ENCODE data around the gene CAND1. TPM values are rescaled to one million over a fixed set of nuclear protein-coding genes. Genes with fewer than 3 reads are reported as not detected.

The CAND1 gene
- total and polyA plus RNA-seq, 9 of the 15 experiments (the other 6 are each of a cell fraction or from before 2014, with no cell fraction given): 24.0 to 167 (median 77.5) TPM

DNA sequence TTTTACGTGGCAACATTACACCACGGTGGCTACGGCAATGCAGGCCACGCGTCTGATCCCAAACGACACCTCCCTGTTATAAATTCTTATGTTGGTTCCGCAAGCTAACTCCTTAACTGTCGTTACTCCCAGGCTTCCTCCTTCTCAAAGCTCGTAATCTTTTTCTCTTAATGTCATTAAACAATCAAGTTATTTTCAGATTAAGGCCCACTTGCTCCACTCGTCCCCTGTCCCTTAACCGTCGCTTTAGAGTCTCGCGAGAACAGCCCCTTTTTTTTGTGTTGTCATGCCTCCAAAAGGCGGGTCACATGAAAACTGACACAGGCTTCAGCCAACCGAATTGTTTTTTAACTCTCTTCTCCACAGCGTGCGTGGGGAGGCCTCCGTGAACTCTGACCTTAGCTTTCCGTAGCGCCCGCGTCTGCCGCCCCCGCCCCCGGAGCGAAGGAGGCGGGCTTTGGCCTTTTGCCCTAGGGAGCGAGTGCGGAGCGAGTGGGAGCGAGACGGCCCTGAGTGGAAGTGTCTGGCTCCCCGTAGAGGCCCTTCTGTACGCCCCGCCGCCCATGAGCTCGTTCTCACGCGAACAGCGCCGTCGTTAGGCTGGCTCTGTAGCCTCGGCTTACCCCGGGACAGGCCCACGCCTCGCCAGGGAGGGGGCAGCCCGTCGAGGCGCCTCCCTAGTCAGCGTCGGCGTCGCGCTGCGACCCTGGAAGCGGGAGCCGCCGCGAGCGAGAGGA lies at the start of gene CAND1 (continued):
- TF ChIP-seq NR3C1 (CRISPR knock-in tag; IDR thresholded peaks at IDR 0.05) (no peak), PHF21A (IDR thresholded peaks at IDR 0.05; ENCODE audit: borderline replicate concordance, low read depth) (no peak), ZNF717 (CRISPR knock-in tag; IDR thresholded peaks at IDR 0.05) (no peak), BHLHE40 (IDR thresholded peaks at IDR 0.05; ENCODE audit: low read length) (peak; percentile 6; the same call in 1 of the 2 replicates), STAT5B (CRISPR knock-in tag; IDR thresholded peaks at IDR 0.05) (no peak), MBD2 (IDR thresholded peaks at IDR 0.05; ENCODE audit: borderline replicate concordance, low read depth) (peak; percentile 43), PRMT5 (CRISPR knock-in tag; IDR thresholded peaks at IDR 0.05) (no peak), BRCA1 (IDR thresholded peaks at IDR 0.05) (no peak), BRCA1 (CRISPR knock-in tag; IDR thresholded peaks at IDR 0.05) (no peak), FUS (optimal IDR thresholded peaks at IDR 0.05; ENCODE audit: low read depth, low read length) (no peak), CTBP1 (IDR thresholded peaks at IDR 0.05; ENCODE audit: borderline replicate concordance) (peak; percentile 79), GATA2 (CRISPR knock-in tag; IDR thresholded peaks at IDR 0.05) (no peak), CBX3 (IDR thresholded peaks at IDR 0.05; ENCODE audit: borderline replicate concordance in 1 of 2, low read length in 2 of 2) (peak in 1 of 2 experiments; percentile 42; a peak in 1 of 3 replicates), ZC3H11A (IDR thresholded peaks at IDR 0.05; ENCODE audit: low read depth, low read length) (no peak), ZNF134 (CRISPR knock-in tag; conservative IDR thresholded peaks at IDR 0.05) (no peak), SAFB2 (IDR thresholded peaks at IDR 0.05; ENCODE audit: borderline replicate concordance, low read depth, low read length, severe bottlenecking) (no peak), NONO (IDR thresholded peaks at IDR 0.05; ENCODE audit: low read depth in 2 of 2, low read length in 1 of 2) (peak; percentile 70 to 85; a peak in 2 of 4 replicates), ZNF551 (CRISPR knock-in tag; IDR thresholded peaks at IDR 0.05) (no peak), KDM5B (IDR thresholded peaks at IDR 0.05; ENCODE audit: insufficient replicate concordance, low read depth, low read length) (peak; percentile 50), ZNF239 (CRISPR knock-in tag; IDR thresholded peaks at IDR 0.05) (no peak)
- TF ChIP-seq, protein P1, sequence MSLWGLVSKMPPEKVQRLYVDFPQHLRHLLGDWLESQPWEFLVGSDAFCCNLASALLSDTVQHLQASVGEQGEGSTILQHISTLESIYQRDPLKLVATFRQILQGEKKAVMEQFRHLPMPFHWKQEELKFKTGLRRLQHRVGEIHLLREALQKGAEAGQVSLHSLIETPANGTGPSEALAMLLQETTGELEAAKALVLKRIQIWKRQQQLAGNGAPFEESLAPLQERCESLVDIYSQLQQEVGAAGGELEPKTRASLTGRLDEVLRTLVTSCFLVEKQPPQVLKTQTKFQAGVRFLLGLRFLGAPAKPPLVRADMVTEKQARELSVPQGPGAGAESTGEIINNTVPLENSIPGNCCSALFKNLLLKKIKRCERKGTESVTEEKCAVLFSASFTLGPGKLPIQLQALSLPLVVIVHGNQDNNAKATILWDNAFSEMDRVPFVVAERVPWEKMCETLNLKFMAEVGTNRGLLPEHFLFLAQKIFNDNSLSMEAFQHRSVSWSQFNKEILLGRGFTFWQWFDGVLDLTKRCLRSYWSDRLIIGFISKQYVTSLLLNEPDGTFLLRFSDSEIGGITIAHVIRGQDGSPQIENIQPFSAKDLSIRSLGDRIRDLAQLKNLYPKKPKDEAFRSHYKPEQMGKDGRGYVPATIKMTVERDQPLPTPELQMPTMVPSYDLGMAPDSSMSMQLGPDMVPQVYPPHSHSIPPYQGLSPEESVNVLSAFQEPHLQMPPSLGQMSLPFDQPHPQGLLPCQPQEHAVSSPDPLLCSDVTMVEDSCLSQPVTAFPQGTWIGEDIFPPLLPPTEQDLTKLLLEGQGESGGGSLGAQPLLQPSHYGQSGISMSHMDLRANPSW (CRISPR knock-in tag; IDR thresholded peaks at IDR 0.05): no peak
- TF ChIP-seq, protein P2, sequence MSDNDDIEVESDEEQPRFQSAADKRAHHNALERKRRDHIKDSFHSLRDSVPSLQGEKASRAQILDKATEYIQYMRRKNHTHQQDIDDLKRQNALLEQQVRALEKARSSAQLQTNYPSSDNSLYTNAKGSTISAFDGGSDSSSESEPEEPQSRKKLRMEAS (CRISPR knock-in tag; IDR thresholded peaks at IDR 0.05): peak; percentile 80
- TF ChIP-seq, protein P3, sequence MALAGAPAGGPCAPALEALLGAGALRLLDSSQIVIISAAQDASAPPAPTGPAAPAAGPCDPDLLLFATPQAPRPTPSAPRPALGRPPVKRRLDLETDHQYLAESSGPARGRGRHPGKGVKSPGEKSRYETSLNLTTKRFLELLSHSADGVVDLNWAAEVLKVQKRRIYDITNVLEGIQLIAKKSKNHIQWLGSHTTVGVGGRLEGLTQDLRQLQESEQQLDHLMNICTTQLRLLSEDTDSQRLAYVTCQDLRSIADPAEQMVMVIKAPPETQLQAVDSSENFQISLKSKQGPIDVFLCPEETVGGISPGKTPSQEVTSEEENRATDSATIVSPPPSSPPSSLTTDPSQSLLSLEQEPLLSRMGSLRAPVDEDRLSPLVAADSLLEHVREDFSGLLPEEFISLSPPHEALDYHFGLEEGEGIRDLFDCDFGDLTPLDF (CRISPR knock-in tag; IDR thresholded peaks at IDR 0.05): 0 out of 2 replicates have a peak, but pooled peaks have one; percentile 10
- TF ChIP-seq, protein P4, sequence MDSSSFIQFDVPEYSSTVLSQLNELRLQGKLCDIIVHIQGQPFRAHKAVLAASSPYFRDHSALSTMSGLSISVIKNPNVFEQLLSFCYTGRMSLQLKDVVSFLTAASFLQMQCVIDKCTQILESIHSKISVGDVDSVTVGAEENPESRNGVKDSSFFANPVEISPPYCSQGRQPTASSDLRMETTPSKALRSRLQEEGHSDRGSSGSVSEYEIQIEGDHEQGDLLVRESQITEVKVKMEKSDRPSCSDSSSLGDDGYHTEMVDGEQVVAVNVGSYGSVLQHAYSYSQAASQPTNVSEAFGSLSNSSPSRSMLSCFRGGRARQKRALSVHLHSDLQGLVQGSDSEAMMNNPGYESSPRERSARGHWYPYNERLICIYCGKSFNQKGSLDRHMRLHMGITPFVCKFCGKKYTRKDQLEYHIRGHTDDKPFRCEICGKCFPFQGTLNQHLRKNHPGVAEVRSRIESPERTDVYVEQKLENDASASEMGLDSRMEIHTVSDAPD (CRISPR knock-in tag; IDR thresholded peaks at IDR 0.05): no peak

All from K562 (cell line).